HG02852 (cell line): ENCODE data around the gene HBEGF.

Experiments
- ATAC-seq: cut with Tn5 transposase; IDR thresholded peaks from one replicate; pipeline ENCODE4 v1.9.1; 2021; ENCODE audit warnings: mild to moderate bottlenecking, moderate library complexity; ENCODE audit not compliant: unreplicated experiment

HBEGF gene, protein sequence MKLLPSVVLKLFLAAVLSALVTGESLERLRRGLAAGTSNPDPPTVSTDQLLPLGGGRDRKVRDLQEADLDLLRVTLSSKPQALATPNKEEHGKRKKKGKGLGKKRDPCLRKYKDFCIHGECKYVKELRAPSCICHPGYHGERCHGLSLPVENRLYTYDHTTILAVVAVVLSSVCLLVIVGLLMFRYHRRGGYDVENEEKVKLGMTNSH

DNA sequence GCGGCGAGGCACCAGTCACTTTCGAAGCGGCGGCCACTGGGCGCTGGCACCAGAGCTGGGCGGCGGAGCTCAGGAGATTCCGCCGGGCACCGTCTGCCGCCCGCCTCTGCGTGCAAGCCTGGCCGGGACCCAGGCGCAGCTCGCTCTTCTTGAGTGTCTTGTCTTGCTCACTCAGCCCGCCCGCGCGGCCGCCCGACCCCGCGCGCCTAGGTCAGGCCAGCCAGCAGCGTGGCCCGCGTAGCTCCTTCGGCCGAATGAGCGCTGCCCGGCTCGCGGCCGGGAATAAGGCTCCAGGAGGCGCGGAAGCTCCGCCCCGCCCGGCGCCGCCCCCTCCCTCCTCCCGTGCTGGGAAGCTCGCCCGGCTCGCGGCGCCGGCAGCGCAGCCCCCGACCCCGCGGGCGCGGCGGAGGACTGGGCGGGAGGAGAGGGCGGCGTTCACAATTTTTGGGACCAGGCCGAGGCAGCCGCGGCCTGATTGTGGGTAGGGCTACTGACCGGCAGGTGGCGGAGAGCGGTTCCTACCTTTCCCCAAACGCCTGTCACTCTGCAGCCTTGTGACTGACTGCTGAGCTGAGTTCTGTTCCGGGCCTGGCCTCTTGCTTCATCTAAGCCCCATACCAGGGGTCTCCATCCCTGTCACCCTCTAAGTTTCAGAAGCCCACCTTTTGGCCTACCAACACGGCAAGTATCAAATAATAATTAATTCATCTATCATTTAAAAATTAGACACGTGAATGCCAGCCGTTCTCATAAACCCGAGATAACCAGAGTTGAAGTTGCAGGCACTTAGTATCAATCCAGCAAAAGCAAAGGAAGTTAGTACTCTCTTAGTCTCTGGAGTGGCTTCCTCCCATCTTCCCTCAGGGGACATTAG, at the start of gene HBEGF:
Gene HBEGF, minus strand, starts transcription at position 256 of the 874 bp plus-strand sequence. CDS start 275 bp downstream, outside the sequence.
- ATAC-seq: peak; percentile 79

GRCh38 chr5:140393738-140394137, 47.3 kb upstream of the HBEGF start:
- ATAC-seq: no peak

DNA sequence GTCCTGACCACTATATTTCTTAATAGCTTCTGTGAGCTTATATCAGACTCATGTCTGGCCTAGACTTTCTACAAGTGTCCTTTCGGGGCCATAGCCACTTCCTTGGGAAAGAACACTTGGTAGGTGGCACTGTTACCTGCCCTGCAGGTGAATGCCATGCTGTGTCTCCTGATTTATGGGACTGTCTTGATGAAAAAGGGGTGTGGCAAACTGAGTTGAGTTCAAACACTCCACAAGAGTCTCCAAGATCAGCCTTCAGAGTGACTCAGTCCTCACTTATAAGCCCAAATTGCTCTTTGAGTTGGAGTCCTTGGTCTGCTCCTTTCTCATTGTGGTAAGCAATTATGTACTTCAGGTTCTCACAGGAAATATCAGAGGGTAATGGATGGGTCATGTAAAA, 45.3 kb upstream of the HBEGF start:
- ATAC-seq: no peak

DNA sequence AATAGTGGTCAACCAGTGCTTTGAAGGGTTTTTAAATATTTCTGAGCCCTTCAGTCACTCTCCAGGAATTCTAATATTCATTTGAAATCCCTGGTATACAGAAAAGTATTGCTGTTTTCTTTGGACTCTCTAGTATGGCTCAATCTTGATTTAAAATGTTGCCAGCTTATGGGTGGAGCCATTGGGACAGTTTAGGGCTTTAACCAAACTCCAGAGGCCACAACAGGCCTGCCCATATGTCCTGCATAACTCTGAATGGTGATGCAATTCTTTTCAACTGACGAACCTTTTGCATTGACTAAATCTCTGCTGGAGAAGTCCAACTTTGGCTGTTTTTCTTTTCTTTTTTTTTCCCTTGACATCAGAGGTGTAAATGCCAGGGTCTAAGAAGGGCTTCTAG, 44.9 kb upstream of the HBEGF start:
- ATAC-seq: no peak

GRCh38 chr5:140388052-140388451, 41.6 kb upstream of the HBEGF start:
- ATAC-seq: no peak

DNA sequence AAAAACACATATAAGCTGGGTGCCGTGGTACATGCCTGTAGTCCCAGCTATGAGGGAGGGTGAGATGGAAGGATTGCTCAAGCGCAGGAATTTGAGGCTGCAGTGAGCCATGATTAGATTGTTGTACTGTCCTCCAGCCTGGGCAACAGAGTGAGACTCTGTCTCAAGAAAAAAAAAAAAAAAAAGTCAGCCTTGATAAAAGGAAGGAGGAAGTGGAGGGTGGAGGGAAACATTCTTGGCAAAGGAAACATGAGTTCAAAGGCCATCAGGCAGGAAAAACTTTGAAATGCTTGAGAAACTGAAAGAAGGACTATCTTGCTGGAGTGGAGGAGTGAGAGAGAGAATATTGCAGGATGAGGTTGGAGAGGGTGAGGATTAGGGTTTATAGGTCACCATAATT, 36.9 kb upstream of the HBEGF start:
- ATAC-seq: no peak

DNA sequence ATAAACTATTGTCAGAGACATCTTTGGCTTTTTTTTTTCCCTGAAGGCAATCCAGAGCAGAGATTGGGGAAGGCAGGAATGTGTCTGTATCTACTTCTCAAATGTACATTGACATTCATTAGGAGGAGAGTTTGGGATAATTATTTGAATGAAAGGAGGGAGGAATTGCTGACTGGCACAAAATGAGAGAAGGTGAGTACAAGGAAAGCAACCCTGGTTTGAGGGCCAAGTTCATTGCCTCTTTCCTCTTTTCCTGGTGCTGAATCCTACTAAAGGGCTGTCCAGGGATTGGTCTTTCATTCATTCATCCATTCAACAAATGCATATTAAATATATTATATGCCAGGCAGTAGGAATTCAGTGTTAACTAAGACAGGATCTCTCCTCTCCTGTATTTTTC, 36.5 kb upstream of the HBEGF start:
- ATAC-seq: no peak

- ATAC-seq: no peak
These were observed 35.6 kb upstream of the HBEGF start for GRCh38 chr5:140381972-140382371.

GRCh38 chr5:140381351-140381750, 34.9 kb upstream of the HBEGF start:
- ATAC-seq: no peak

DNA sequence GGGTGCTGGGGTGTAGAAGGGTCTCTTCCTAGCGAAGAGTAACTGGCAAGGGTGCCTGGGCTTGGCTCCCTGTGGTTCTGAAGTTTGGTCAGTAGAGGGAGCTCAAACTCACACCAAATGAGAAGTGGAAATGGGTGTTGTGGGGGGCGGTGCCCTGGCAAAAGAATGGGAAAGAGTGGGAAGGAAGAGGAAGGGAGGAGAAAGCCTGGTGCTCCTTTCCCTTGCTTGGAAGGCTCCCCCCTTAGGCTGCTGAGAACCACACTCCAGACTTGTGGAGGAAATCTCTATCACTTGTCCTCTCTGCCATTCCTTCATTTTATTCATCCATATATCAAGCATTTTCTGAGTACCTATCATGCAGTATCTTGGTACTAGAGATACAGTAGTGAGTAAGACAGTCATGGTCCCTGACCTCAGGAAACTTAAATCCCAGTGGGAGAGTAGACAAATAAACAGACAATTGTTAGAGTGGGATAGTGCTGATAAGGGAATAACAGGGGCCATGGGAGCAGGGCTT, 26.6 kb upstream of the HBEGF start:
- no peak for ATAC-seq

DNA sequence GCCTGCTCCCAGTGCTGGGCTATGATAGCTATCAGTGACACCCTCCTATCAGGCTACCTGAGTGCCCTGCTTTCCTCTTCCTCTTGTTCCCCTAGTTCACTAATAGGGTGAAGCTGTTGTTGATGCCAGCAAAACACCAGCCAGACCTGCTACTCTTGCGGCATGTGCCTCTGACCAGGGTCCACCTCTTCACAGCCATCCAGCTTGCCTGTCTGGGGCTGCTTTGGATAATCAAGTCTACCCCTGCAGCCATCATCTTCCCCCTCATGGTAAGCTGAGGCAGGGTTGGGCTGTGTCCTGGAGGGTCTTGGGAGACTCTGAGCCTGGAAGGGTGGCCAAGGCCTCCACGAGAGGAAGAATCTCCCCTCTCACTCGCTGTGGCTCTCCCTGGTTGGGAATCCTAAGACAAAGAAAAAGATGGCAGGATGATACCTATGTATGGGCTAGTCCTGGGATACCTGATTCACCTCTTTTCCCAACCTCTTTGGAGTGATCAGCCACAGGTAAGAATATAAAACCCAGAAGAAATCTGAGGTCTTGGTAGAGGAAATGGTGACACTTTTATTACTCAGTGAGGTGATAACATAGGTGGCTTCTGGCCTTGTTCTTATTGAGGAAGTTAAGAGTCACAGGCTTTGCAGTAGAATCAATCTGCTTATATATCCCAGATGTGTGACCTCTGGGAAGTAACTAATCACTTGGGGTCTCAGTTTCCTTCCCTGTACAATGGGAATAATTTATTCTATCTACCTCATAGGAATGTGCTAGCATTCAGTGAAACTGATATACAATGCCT, 25.2 kb upstream of the HBEGF start:
- ATAC-seq: no peak

DNA sequence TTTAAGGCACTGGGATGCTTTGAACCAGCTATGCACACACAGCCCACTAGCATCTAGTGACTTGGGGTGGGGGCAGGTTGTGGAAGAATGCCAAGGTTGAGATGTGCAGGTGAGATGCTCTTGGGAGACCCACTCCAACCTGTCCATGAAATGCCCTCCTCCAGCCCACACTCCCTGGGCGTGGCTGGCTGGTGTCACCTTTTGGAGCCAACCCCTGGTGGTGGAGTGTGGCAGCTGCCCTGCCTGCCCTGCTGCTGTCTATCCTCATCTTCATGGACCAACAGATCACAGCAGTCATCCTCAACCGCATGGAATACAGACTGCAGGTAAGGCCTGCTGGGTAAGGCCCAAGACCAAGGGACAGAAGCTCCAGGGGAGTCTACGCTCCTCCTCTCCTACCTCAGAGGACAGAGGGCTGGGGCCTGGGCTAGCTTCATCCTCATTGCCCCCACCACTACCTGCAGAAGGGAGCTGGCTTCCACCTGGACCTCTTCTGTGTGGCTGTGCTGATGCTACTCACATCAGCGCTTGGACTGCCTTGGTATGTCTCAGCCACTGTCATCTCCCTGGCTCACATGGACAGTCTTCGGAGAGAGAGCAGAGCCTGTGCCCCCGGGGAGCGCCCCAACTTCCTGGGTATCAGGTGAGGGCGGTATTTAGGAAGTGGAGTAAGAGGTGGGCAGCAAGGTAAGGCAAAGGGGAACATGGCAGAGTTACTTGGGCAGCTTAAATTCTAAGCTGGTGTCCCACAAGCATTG, 21.0 kb upstream of the HBEGF start:
- no peak for ATAC-seq

GRCh38 chr5:140366589-140367255, 20.3 kb upstream of the HBEGF start:
- no peak for ATAC-seq

GRCh38 chr5:140365941-140366340, 19.5 kb upstream of the HBEGF start:
- no peak for ATAC-seq

GRCh38 chr5:140365282-140365681, 18.9 kb upstream of the HBEGF start:
- no peak for ATAC-seq

- ATAC-seq: no peak
These were observed 18.0 kb upstream of the HBEGF start for GRCh38 chr5:140364472-140364765.

DNA sequence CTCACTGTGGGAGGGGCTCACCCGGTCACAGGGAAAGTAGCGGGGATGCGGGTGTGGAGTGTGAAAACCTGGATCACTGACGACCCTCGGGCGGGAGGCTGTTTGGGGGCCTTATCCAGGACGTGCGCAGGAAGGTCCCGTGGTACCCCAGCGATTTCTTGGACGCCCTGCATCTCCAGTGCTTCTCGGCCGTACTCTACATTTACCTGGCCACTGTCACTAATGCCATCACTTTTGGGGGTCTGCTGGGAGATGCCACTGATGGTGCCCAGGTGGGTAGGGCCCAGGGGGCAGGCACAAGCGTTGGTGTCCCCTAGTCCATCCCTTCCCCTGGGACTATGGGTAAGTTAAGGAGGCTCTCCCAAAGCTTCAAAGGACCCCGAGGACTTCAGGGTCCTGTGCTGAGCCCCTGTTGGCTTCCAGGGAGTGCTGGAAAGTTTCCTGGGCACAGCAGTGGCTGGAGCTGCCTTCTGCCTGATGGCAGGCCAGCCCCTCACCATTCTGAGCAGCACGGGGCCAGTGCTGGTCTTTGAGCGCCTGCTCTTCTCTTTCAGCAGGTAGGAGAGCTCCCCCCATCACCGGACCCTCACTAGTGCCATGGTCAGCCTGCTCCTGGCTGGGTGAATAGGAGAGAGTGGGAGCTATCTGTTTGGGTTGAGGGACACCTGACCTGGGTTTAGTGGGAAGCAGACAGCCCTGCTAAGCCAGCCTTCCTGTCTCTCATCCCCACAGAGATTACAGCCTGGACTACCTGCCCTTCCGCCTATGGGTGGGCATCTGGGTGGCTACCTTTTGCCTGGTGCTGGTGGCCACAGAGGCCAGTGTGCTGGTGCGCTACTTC, 17.4 kb upstream of the HBEGF start:
- no peak for ATAC-seq

- ATAC-seq: peak; percentile 89
These were observed 16.6 kb upstream of the HBEGF start for GRCh38 chr5:140362875-140363630.

DNA sequence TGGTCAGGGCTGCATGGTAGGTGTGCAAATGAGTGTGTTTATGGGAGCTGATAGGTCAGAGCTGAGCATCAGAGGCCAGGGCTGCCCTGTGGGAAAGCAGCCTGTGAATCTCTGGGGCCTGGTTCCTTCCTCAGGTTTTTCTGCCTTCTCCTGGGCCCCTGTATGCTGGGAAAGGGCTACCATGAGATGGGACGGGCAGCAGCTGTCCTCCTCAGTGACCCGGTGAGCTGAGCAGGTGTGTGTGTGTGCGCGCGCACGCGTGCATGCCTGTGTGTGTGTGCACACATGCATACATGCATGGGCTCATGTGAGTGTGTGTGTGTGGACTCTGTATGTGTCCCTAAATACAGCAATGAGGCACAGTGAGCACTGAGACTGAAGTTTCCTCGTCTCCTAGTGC, 15.9 kb upstream of the HBEGF start:
- ATAC-seq: no peak
